ENCODE measurements around the gene GOLGA6A.

GRCh38 chr15:74032606-74033561 lies 49.5 kb downstream of the GOLGA6A start:
- no peak for TF ChIP-seq POLR2A (IDR thresholded peaks at IDR 0.05; ENCODE audit: low read length)
- TF ChIP-seq GATA1 (IDR thresholded peaks at IDR 0.05; ENCODE audit: low read depth, low read length), result no peak

Data from erythroblast (primary cell).